Mesenchymal stem cell (in vitro differentiated cells and primary cell): ENCODE data around the gene RGL3.

Source experiments
- DNase-seq: peaks from one replicate; pipeline ENCODE4 v3.0.0-alpha.2; 2013
- H2AFZ ChIP-seq: one replicate; pipeline ENCODE4 v1.6.1; 2013; ENCODE audit warnings: low read depth, mild to moderate bottlenecking, control low read depth, inconsistent platforms, low read length, moderate library complexity
- H2AK5ac ChIP-seq: 2 replicates; pipeline ENCODE4 v1.6.1; 2013; ENCODE audit warnings: low read length, moderate library complexity, mild to moderate bottlenecking, inconsistent platforms; ENCODE audit not compliant: severe bottlenecking
- H2BK120ac ChIP-seq: one replicate; pipeline ENCODE4 v1.6.1; 2013; ENCODE audit warnings: low read depth, mild to moderate bottlenecking, inconsistent platforms, low read length, moderate library complexity
- H2BK12ac ChIP-seq, 2 experiments: one replicate each; pipeline ENCODE4 v1.6.1; 2013; ENCODE audit warnings: inconsistent platforms in 2 of 2, low read length in 2 of 2, mild to moderate bottlenecking in 2 of 2, moderate library complexity in 2 of 2, control low read depth in 1 of 2
- H2BK15ac ChIP-seq: one replicate; pipeline ENCODE4 v1.6.1; 2013; ENCODE audit warnings: mild to moderate bottlenecking, low read depth, inconsistent platforms; ENCODE audit not compliant: poor library complexity, severe bottlenecking
- H2BK5ac ChIP-seq: 2 replicates; pipeline ENCODE4 v1.6.1; 2013; ENCODE audit warnings: low read depth, mild to moderate bottlenecking, low read length, control low read depth, inconsistent platforms; ENCODE audit not compliant: poor library complexity, severe bottlenecking
- H3K14ac ChIP-seq, 2 experiments: one replicate each; pipeline ENCODE4 v1.6.1; 2013; ENCODE audit warnings: inconsistent platforms in 2 of 2, low read length in 2 of 2, control low read depth in 1 of 2, mild to moderate bottlenecking in 1 of 2, moderate library complexity in 1 of 2
- H3K18ac ChIP-seq, 2 experiments: one replicate each; pipeline ENCODE4 v1.6.1; 2013; ENCODE audit warnings: inconsistent platforms in 2 of 2, low read length in 2 of 2, control low read depth in 1 of 2, low read depth in 1 of 2, mild to moderate bottlenecking in 1 of 2
- H3K23ac ChIP-seq, 2 experiments: one replicate each; pipeline ENCODE4 v1.6.1; 2013; ENCODE audit warnings: inconsistent platforms in 2 of 2, low read length in 2 of 2, mild to moderate bottlenecking in 2 of 2, moderate library complexity in 2 of 2, control low read depth in 1 of 2
- H3K27ac ChIP-seq: 2 replicates; pipeline ENCODE4 v1.5.1; 2013; ENCODE audit warnings: mild to moderate bottlenecking, moderate library complexity, low read length, control low read depth, inconsistent platforms; ENCODE audit not compliant: poor library complexity, severe bottlenecking
- H3K27me3 ChIP-seq, 2 experiments: 2 replicates each; pipeline versions ENCODE4 v1.6.1 to v1.7.0; 2013; ENCODE audit warnings: low read length in 2 of 2, mild to moderate bottlenecking in 2 of 2, moderate library complexity in 2 of 2, control low read depth in 1 of 2, inconsistent platforms in 1 of 2; ENCODE audit not compliant: control insufficient read depth in 1 of 2, insufficient read depth in 1 of 2
- H3K36me3 ChIP-seq, 2 experiments: 2 replicates each; pipeline versions ENCODE4 v1.6.1 to v1.7.0; 2013; ENCODE audit warnings: low read length in 2 of 2, control low read depth in 1 of 2, inconsistent platforms in 1 of 2, low read depth in 1 of 2, mild to moderate bottlenecking in 1 of 2; ENCODE audit not compliant: insufficient read depth in 2 of 2, control insufficient read depth in 1 of 2
- H3K4ac ChIP-seq, 2 experiments: one replicate each; pipeline ENCODE4 v1.6.1; 2013; ENCODE audit warnings: inconsistent platforms in 2 of 2, low read length in 2 of 2, mild to moderate bottlenecking in 2 of 2, moderate library complexity in 2 of 2, control low read depth in 1 of 2, low read depth in 1 of 2
- H3K4me1 ChIP-seq: 2 replicates; pipeline ENCODE4 v1.6.1; 2013; ENCODE audit warnings: low read depth, low read length, control low read depth; ENCODE audit not compliant: control insufficient read depth, insufficient read depth
- H3K4me2 ChIP-seq: 2 replicates; pipeline ENCODE4 v1.6.1; 2013; ENCODE audit warnings: low read length, mild to moderate bottlenecking, inconsistent platforms; ENCODE audit not compliant: poor library complexity, severe bottlenecking
- H3K4me3 ChIP-seq, 2 experiments: 2 replicates each; pipeline versions ENCODE4 v1.5.1 to v1.7.0; 2013; ENCODE audit warnings: low read length in 2 of 2, mild to moderate bottlenecking in 2 of 2, control low read depth in 1 of 2, low read depth in 1 of 2; ENCODE audit not compliant: insufficient read depth in 1 of 2
- H3K79me1 ChIP-seq: replicated peaks from 2 replicates; pipeline ENCODE4 v1.6.1; 2013; ENCODE audit warnings: mild to moderate bottlenecking, control low read depth, low read length, inconsistent platforms; ENCODE audit not compliant: poor library complexity, severe bottlenecking
- H3K9ac ChIP-seq: 2 replicates; pipeline ENCODE4 v1.7.0; 2013; ENCODE audit warnings: mild to moderate bottlenecking, low read length, moderate library complexity
- H3K9me3 ChIP-seq: 2 replicates; pipeline ENCODE4 v1.7.0; 2013; ENCODE audit warnings: mild to moderate bottlenecking, low read length; ENCODE audit not compliant: control insufficient read depth
- H4K8ac ChIP-seq: one replicate; pipeline ENCODE4 v1.6.1; 2013; ENCODE audit warnings: inconsistent platforms, mild to moderate bottlenecking, low read length, moderate library complexity
- H4K91ac ChIP-seq: one replicate; pipeline ENCODE4 v1.6.1; 2013; ENCODE audit warnings: mild to moderate bottlenecking, low read length, inconsistent platforms
- WGBS: methylation state at CpG from one replicate; pipeline ENCODE4 v1.1.7; 2013; ENCODE audit warnings: mixed read lengths; 5-methylcytosine and 5-hydroxymethylcytosine counted together

Gene RGL3

DNA sequence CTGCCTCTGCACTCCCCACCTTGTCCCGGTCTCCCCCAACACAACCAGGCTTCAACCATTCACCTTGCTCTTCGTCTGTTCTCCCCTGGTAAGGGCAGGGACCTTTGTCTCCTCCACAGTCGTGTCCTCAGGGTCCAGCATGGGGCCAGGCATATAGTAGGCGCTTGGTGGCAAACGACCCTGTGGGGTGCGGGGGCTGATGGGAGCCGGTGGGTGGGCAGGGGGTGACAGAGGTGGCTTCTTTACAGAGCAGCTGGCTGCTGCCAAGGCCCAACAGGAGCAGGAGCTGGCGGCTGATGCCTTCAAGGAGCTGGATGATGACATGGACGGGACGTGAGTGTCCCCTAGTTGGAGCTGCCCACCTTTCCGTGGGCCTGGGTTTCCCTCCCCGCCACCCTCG is 26.0 kb upstream of the RGL3 start:
- peaks cover 49% of the 10 kb centered on the region for H3K79me1 ChIP-seq
- no peak overlapping the region for H2AFZ ChIP-seq
- no peak overlapping the region for H2BK12ac ChIP-seq
- no peak overlapping the region for H2AK5ac ChIP-seq
- H3K4me1 ChIP-seq: peaks cover 4% of the 10 kb centered on the region
- H3K14ac ChIP-seq: no peak overlapping the region
- H3K36me3 ChIP-seq: peaks cover 75 to 92% of the 10 kb centered on the region in 2 experiments
- no peak overlapping the region for H2BK5ac ChIP-seq
- no peak overlapping the region for H3K27ac ChIP-seq
- H3K9me3 ChIP-seq: no peaks in the 10 kb centered on the region
- no peak overlapping the region for H3K4me2 ChIP-seq
- H2BK15ac ChIP-seq: no peak overlapping the region
- no peaks in the 10 kb centered on the region for H3K27me3 ChIP-seq
- DNase-seq: no peak
- no peak overlapping the region for H3K18ac ChIP-seq
- no peak overlapping the region for H3K9ac ChIP-seq
- no peak overlapping the region for H4K8ac ChIP-seq
- H2BK120ac ChIP-seq: no peak overlapping the region
- 91% methylated on average over 13 of the region's 13 CpGs for WGBS
- H3K4me3 ChIP-seq: no peak overlapping the region
- no peak overlapping the region for H3K23ac ChIP-seq
- no peak overlapping the region for H4K91ac ChIP-seq
- no peak overlapping the region for H3K4ac ChIP-seq

DNA sequence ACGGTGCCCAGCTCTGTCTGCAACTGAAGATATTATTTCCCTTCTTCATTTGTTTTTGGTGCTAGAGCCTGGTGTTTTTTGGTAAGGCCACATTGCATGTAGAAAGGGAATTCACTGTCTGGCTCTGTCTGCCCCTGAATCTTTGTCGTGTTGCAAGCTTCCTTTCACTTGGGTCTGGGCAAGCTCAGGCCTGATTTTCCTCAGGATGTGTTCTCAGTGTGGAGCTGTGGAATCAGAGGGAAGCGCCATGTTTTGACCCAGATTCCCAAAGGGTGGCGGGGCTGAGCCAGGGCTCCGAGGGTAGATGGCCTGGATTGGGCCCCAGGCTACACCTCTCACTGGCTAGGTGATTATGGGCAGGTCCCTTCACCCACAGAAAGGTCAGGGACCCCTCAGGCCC is 24.9 kb upstream of the RGL3 start:
- Histone ChIP-seq H3K4me1 (peaks cover 4% of the 10 kb centered on the region), H3K23ac (no peak overlapping the region), H3K27me3 (no peaks in the 10 kb centered on the region), H3K79me1 (peaks cover 54% of the 10 kb centered on the region), H4K91ac (no peak overlapping the region), H2AK5ac (no peak overlapping the region), H2BK15ac (no peak overlapping the region), H3K4ac (no peak overlapping the region), H3K36me3 (peaks cover 75 to 91% of the 10 kb centered on the region in 2 experiments), H2BK12ac (no peak overlapping the region), H3K9me3 (no peaks in the 10 kb centered on the region), H3K4me3 (no peak overlapping the region), H2BK120ac (no peak overlapping the region), H3K9ac (no peak overlapping the region), H4K8ac (no peak overlapping the region), H3K18ac (no peak overlapping the region), H2AFZ (no peak overlapping the region), H3K4me2 (no peak overlapping the region), H2BK5ac (no peak overlapping the region), H3K14ac (no peak overlapping the region), H3K27ac (no peak overlapping the region)
- no peak for DNase-seq
- 94% methylated on average over 5 of the region's 5 CpGs for WGBS

DNA sequence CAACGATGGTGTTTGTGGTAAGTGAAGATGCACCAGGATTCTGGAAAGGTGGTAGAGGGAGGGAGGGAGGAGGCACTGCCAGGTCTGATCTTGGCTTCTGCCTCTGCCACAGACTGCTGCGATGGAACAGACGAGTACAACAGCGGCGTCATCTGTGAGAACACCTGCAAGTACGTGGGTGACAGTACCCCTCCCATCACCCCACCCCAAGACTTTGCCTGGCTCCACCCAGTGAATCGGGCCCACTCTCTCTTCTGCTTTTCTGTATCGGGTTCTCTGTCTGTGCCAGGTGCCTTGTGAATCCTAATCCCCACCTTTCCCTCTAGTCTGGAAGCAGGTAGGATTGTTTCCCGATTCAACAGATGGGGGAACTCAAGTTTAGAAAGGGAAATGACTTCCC is 18.8 kb upstream of the RGL3 start:
- Histone ChIP-seq H3K4me1 (peaks cover 13% of the 10 kb centered on the region), H2BK120ac (no peak overlapping the region), H3K23ac (no peak overlapping the region), H2BK5ac (no peak overlapping the region), H3K36me3 (peaks cover 56 to 58% of the 10 kb centered on the region in 2 experiments), H3K27me3 (no peaks in the 10 kb centered on the region), H4K8ac (no peak overlapping the region), H3K4me3 (no peak overlapping the region), H2AK5ac (no peak overlapping the region), H3K4ac (no peak overlapping the region), H3K14ac (no peak overlapping the region), H3K79me1 (peaks cover 45% of the 10 kb centered on the region), H2AFZ (no peak overlapping the region), H2BK12ac (peak overlapping the region in 1 of 2 experiments; percentile 14), H3K9me3 (no peaks in the 10 kb centered on the region), H3K18ac (no peak overlapping the region), H3K4me2 (no peak overlapping the region), H3K27ac (no peak overlapping the region), H3K9ac (no peak overlapping the region), H2BK15ac (no peak overlapping the region), H4K91ac (no peak overlapping the region)
- no peak for DNase-seq
- 96% methylated on average over 8 of the region's 9 CpGs for WGBS

DNA sequence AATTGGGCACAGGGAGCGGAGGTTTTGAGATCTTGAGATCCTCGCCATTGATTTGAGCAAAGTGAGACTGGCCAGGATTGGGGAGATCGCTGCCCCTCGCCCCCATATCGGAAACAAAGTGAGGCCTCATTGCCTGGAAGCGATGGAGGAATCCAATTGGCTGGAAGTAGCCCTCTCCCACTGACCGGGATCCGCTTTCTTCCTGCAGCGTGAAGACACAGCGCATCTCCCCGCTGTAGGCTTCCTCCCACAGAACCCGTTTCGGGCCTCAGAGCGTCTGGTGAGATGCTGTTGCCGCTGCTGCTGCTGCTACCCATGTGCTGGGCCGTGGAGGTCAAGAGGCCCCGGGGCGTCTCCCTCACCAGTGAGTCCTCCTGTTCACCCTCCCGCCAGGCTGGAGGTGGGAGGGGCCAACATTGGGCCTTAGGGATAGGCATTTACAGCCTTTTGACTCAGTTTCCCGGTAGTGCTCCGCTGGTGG is 16.8 kb upstream of the RGL3 start:
- peak; percentile 54 for DNase-seq
- H4K91ac ChIP-seq: peak overlapping the region; percentile 30
- H3K4me2 ChIP-seq: peak overlapping the region; percentile 91
- 8% methylated on average over 21 of the region's 21 CpGs for WGBS
- H3K79me1 ChIP-seq: peaks cover 29% of the 10 kb centered on the region
- no peak overlapping the region for H2BK120ac ChIP-seq
- no peaks in the 10 kb centered on the region for H3K27me3 ChIP-seq
- peak overlapping the region in 1 of 2 experiments; percentile 92 for H3K23ac ChIP-seq
- H3K36me3 ChIP-seq: peaks cover 39 to 41% of the 10 kb centered on the region in 2 experiments
- no peak overlapping the region for H2AK5ac ChIP-seq
- no peak overlapping the region for H2AFZ ChIP-seq
- H2BK12ac ChIP-seq: no peak overlapping the region
- peaks cover 13% of the 10 kb centered on the region for H3K4me1 ChIP-seq
- H4K8ac ChIP-seq: peak overlapping the region; percentile 82
- peak overlapping the region; percentile 82 to 99 for H3K4me3 ChIP-seq
- peak overlapping the region; percentile 2 to 81 for H3K18ac ChIP-seq
- peak overlapping the region; percentile 45 for H3K27ac ChIP-seq
- peak overlapping the region; percentile 95 for H3K9ac ChIP-seq
- H3K9me3 ChIP-seq: no peaks in the 10 kb centered on the region
- H3K14ac ChIP-seq: peak overlapping the region in 1 of 2 experiments; percentile 19
- no peak overlapping the region for H2BK15ac ChIP-seq
- peak overlapping the region in 1 of 2 experiments; percentile 81 for H3K4ac ChIP-seq
- no peak overlapping the region for H2BK5ac ChIP-seq
